Endothelial cell (in vitro differentiated cells): ENCODE data around the gene THSD4. TPM values are rescaled to one million over a fixed set of nuclear protein-coding genes. Genes with fewer than 3 reads are reported as not detected.
A peak's percentile ranks its signal among the peaks of the same experiment; 100 is the strongest.

Source experiments
- DNase-seq: peaks from one replicate; pipeline ENCODE4 v3.0.0; 2021; ENCODE audit warnings: low spot score
- H3K27ac Mint-ChIP-seq: one replicate; pipeline ENCODE4 v1.8.0; 2021; ENCODE audit warnings: mixed read lengths, inconsistent platforms; ENCODE audit not compliant: unreplicated experiment
- H3K27me3 Mint-ChIP-seq: one replicate; pipeline ENCODE4 v1.8.0; 2021; ENCODE audit warnings: mild to moderate bottlenecking, moderate library complexity, mixed read lengths, inconsistent platforms; ENCODE audit not compliant: unreplicated experiment
- H3K36me3 Mint-ChIP-seq: one replicate; pipeline ENCODE4 v1.8.0; 2021; ENCODE audit warnings: mild to moderate bottlenecking, low read depth, mixed read lengths, inconsistent platforms; ENCODE audit not compliant: unreplicated experiment
- H3K4me1 Mint-ChIP-seq: one replicate; pipeline ENCODE4 v1.8.0; 2021; ENCODE audit warnings: mild to moderate bottlenecking, mixed read lengths, inconsistent platforms; ENCODE audit not compliant: unreplicated experiment
- H3K4me3 Mint-ChIP-seq: one replicate; pipeline ENCODE4 v1.8.0; 2021; ENCODE audit warnings: mild to moderate bottlenecking, mixed read lengths, inconsistent platforms; ENCODE audit not compliant: unreplicated experiment
- H3K9me3 Mint-ChIP-seq: one replicate; pipeline ENCODE4 v1.8.0; 2021; ENCODE audit warnings: mixed read lengths, inconsistent platforms; ENCODE audit not compliant: unreplicated experiment
- total RNA-seq: library from RNA; stranded (reverse); fragmentation: NEBNext Ultra II Directional; extraction: Animal tissue kit (Norgen Biotek cat#: 25700); gene quantifications from one replicate; pipeline ENCODE4 v1.2.1, GENCODE V29; 2021; ENCODE audit not compliant: unreplicated experiment
- TF ChIP-seq, protein P1 (sequence below): fragments of 200-600 bp; sonication (generic); IDR thresholded peaks from one replicate; pipeline ENCODE4 v1.5.0; 2021; ENCODE audit warnings: antibody characterized with exemption; ENCODE audit not compliant: unreplicated experiment

THSD4 gene
- total RNA-seq, 1 donor from 2014 or later: 0.92 TPM

DNA sequence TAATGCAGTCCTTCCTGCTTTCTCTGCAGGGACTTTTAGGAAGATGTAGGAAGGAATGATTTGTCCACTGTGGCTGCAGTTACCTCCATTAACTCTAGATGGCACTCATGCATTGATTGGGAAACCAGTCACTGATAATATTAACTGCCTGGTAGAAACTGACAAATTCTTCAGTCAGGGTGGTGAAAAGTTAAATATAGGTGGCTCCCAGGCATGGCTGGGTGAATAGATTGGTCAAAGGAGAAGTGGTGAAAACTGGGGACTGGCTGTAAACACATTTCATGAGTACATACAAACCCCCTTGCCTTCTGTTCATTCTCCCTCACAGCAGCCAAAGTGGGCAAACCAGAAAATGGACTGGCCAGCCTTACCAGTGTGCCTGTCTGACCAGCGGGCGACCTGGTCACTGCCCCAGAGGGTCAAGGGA lies 333.4 kb downstream of the THSD4 start:
- Mint-ChIP-seq H3K4me3 (no peak overlapping the region), H3K4me1 (no peaks in the 10 kb centered on the region), H3K27me3 (peaks cover 2% of the 10 kb centered on the region), H3K27ac (no peak overlapping the region), H3K9me3 (no peaks in the 10 kb centered on the region), H3K36me3 (no peaks in the 10 kb centered on the region)
- TF ChIP-seq, protein P1, sequence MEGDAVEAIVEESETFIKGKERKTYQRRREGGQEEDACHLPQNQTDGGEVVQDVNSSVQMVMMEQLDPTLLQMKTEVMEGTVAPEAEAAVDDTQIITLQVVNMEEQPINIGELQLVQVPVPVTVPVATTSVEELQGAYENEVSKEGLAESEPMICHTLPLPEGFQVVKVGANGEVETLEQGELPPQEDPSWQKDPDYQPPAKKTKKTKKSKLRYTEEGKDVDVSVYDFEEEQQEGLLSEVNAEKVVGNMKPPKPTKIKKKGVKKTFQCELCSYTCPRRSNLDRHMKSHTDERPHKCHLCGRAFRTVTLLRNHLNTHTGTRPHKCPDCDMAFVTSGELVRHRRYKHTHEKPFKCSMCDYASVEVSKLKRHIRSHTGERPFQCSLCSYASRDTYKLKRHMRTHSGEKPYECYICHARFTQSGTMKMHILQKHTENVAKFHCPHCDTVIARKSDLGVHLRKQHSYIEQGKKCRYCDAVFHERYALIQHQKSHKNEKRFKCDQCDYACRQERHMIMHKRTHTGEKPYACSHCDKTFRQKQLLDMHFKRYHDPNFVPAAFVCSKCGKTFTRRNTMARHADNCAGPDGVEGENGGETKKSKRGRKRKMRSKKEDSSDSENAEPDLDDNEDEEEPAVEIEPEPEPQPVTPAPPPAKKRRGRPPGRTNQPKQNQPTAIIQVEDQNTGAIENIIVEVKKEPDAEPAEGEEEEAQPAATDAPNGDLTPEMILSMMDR: peak; percentile 78
- peak; percentile 73 for DNase-seq

DNA sequence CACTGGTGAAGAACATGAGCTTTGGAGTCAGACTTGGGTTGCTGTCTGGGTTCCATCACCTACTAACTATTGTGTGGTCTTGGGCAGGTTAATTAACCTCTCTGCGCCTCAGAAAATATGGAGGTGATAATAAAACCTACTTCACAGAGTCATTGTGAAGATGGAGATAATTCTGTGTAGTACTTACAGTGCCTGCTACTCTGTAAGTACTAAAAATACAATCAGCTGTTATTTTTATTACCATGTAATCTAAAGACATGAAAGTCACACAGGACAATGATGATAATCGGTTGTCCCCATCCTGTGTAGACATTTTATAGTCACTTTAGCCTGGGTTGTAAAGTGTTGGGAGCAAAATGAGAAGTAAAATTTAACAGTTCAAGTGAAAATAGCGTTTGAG lies 334.1 kb downstream of the THSD4 start:
- no peaks in the 10 kb centered on the region for H3K36me3 Mint-ChIP-seq
- H3K9me3 Mint-ChIP-seq: no peaks in the 10 kb centered on the region
- TF ChIP-seq, protein P1: no peak
- no peak for DNase-seq
- no peaks in the 10 kb centered on the region for H3K4me1 Mint-ChIP-seq
- H3K27me3 Mint-ChIP-seq: peaks cover 2% of the 10 kb centered on the region
- H3K4me3 Mint-ChIP-seq: no peak overlapping the region
- no peak overlapping the region for H3K27ac Mint-ChIP-seq

DNA sequence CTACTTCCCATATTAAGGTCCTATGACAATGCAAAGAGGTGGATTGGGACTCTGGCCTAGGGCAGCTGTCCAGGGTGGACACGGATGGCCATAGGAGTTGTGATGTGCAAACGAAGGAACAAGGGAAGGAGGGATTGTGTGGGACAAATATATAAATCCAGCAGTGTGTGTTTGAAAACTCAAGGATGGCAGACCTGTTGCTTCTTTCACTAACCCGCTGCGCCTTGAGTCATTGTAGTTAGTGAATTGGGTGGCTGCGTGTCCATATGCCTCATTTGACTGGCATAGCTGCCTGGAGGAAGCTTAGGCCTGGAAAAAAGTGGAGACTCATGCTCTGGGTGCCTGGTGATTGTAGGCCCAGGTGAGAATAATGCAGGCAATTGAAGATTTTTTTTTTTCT lies 334.7 kb downstream of the THSD4 start:
- H3K27ac Mint-ChIP-seq: no peak overlapping the region
- H3K4me3 Mint-ChIP-seq: no peak overlapping the region
- no peaks in the 10 kb centered on the region for H3K4me1 Mint-ChIP-seq
- TF ChIP-seq, protein P1: no peak
- H3K9me3 Mint-ChIP-seq: no peaks in the 10 kb centered on the region
- DNase-seq: no peak
- no peaks in the 10 kb centered on the region for H3K36me3 Mint-ChIP-seq
- peaks cover 2% of the 10 kb centered on the region for H3K27me3 Mint-ChIP-seq

DNA sequence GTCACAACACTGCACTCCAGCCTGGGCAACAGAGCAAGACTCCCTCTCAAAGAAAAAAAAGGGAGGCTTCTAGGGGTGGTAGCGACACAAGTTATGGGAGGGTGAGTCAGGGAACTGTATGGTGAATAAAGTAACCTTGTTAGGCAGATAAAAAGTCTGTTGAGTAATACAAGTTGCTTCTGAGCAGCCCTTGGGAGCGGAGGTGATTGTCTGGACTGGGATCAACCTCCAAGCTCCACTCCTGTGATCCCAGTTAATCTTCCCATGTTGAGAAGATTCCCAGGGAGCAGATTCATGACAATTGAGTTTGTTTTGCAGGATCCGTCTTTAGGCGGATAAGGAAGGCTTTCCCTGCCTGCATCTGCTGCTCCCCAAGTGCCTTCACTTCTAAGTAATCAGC lies 335.9 kb downstream of the THSD4 start:
- no peaks in the 10 kb centered on the region for H3K36me3 Mint-ChIP-seq
- H3K9me3 Mint-ChIP-seq: no peaks in the 10 kb centered on the region
- no peak overlapping the region for H3K4me3 Mint-ChIP-seq
- H3K27me3 Mint-ChIP-seq: peaks cover 2% of the 10 kb centered on the region
- no peak overlapping the region for H3K27ac Mint-ChIP-seq
- DNase-seq: no peak
- H3K4me1 Mint-ChIP-seq: no peaks in the 10 kb centered on the region
- TF ChIP-seq, protein P1: no peak

DNA sequence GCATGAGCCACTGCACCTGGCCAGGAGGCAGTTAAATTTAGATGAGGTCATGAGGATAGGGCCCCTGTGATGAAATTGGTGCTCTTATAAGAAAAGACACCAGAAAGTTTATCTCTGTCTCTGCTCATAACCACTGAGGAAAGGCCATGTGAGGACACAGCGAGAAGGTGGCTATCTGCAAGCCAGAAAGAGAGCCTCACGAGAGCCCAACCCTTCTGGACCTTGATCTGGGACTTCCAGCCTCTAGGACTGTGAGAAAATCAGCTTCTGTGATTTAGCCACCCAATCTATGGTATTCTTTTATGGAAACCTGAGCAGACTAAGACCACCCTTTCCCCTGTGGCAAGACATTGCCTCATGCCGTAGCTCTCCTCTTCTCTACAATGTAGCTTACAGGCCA lies 337.6 kb downstream of the THSD4 start:
- no peak overlapping the region for H3K4me3 Mint-ChIP-seq
- H3K9me3 Mint-ChIP-seq: no peaks in the 10 kb centered on the region
- DNase-seq: no peak
- H3K27me3 Mint-ChIP-seq: peaks cover 2% of the 10 kb centered on the region
- no peak overlapping the region for H3K27ac Mint-ChIP-seq
- no peaks in the 10 kb centered on the region for H3K4me1 Mint-ChIP-seq
- no peaks in the 10 kb centered on the region for H3K36me3 Mint-ChIP-seq
- TF ChIP-seq, protein P1: no peak
